ENCODE measurements around the gene OPRD1. TPM values are rescaled to one million over a fixed set of nuclear protein-coding genes. Genes with fewer than 3 reads are reported as not detected.
A peak's percentile ranks its signal among the peaks of the same experiment; 100 is the strongest.

Gene OPRD1
- total and polyA plus RNA-seq, 2 of the 4 experiments (the other 2 are of a cell fraction) = under 0.01 TPM; not detected in 1

GRCh38 chr1:28796352-28797211 is 15.4 kb upstream of the OPRD1 start:
- Histone ChIP-seq H3K27me3 (ENCODE audit: control insufficient read depth, insufficient read depth, low read length) (peaks cover 3% of the 10 kb centered on the region), H3K18ac (ENCODE audit: low read depth, low read length) (no peak overlapping the region), H3K36me3 (ENCODE audit: control insufficient read depth, insufficient read depth, low read length) (no peaks in the 10 kb centered on the region), H2AK9ac (replicated peaks; ENCODE audit: low read depth, low read length, poor library complexity) (no peak overlapping the region), H4K8ac (ENCODE audit: low read depth in 2 of 2, low read length in 2 of 2) (no peak overlapping the region), H3K4me3 (ENCODE audit: insufficient read depth, low read depth, low read length) (no peak overlapping the region), H3K23ac (ENCODE audit: low read depth, low read length) (no peak overlapping the region; the same call in 1 of the 2 replicates), H4K91ac (ENCODE audit: insufficient read depth, low read depth, low read length) (no peak overlapping the region), H3K4me2 (ENCODE audit: low read depth, low read length) (no peak overlapping the region), H2AFZ (replicated peaks; ENCODE audit: low read length, poor library complexity) (peak overlapping the region; percentile 58), H3K14ac (replicated peaks; ENCODE audit: low read depth, low read length) (no peak overlapping the region), H2BK15ac (ENCODE audit: low read depth, low read length) (no peak overlapping the region), H2BK5ac (ENCODE audit: low read depth, low read length, poor library complexity, severe bottlenecking) (no peak overlapping the region), H3K4ac (ENCODE audit: low read depth, low read length) (no peak overlapping the region), H3K9ac (ENCODE audit: low read depth, low read length) (no peak overlapping the region), H3K56ac (ENCODE audit: extremely low read depth, insufficient read depth, low read length) (no peak overlapping the region), H2AK5ac (ENCODE audit: low read depth, low read length) (no peak overlapping the region), H2BK20ac (ENCODE audit: low read depth, low read length) (no peak overlapping the region), H3K79me1 (ENCODE audit: low read depth in 1 of 2, low read length in 2 of 2) (no peaks in the 10 kb centered on the region), H3K27ac (ENCODE audit: insufficient read depth, low read length) (no peak overlapping the region), H4K5ac (ENCODE audit: low read depth, low read length) (no peak overlapping the region), H3K9me3 (ENCODE audit: control insufficient read depth, insufficient read depth, low read length) (no peaks in the 10 kb centered on the region), H4K20me1 (ENCODE audit: insufficient read depth, low read length) (no peaks in the 10 kb centered on the region), H3K4me1 (ENCODE audit: control insufficient read depth, insufficient read depth, low read length) (no peaks in the 10 kb centered on the region), H3K9me1 (ENCODE audit: insufficient read depth, low read length) (no peaks in the 10 kb centered on the region), H2BK120ac (ENCODE audit: low read depth, low read length) (no peak overlapping the region)
- ChIA-PET CTCF (interaction anchor here (0.5 to 3.0 kb wide), 3 partner anchors 56 to 85 kb away, joined by 3 to 17 read pairs (median 5); no protein-coding TSS in a partner anchor), POLR2A (ENCODE audit: unreplicated experiment) (interaction anchor here (0.5 kb wide), 1 partner anchor 187 kb away, joined by 3 read pairs; no protein-coding TSS in a partner anchor)
- dilution Hi-C loops (cut with HindIII; ENCODE audit: low sequenced_read_pairs, unreplicated experiment) (no loop called here), intact Hi-C loops (cut with micrococcal nuclease) (no loop called here), in situ Hi-C loops (cut with MboI; ENCODE audit: low sequenced_read_pairs) (no loop called here)
- no TSS peak for BruUV-seq (replicated peaks)
- TF ChIP-seq ELK1 (IDR thresholded peaks at IDR 0.05; ENCODE audit: borderline replicate concordance, low read depth, low read length) (no peak), CHD1 (IDR thresholded peaks at IDR 0.05; ENCODE audit: low read depth, low read length) (no peak), FOS (IDR thresholded peaks at IDR 0.05; ENCODE audit: low read depth, low read length) (no peak), NFE2L2 (IDR thresholded peaks at IDR 0.05; ENCODE audit: low read depth, low read length) (no peak), BHLHE40 (IDR thresholded peaks at IDR 0.05; ENCODE audit: low read depth, low read length) (no peak)
- 17% methylated on average over 8 of the region's 18 CpGs; no CpG with 5 or more reads in 1 of the 2 experiments for WGBS, 2 experiments (ENCODE audit: extremely low coverage in 2 of 2, insufficient read length in 1 of 2)
- no peak for DNase-seq
- ATAC-seq (ENCODE audit: low read depth) = no peak
